Sigmoid colon (tissue), 7 donors: ENCODE data around the gene MYL7. TPM values are rescaled to one million over a fixed set of nuclear protein-coding genes. Genes with fewer than 3 reads are reported as not detected.

Experiments used
- DNase-seq: peaks from one replicate; pipeline ENCODE4 v3.0.0-alpha.2; 2019
- H3K27ac ChIP-seq, 4 donors: fragments of 200-600 bp; sonication (generic); one replicate each; pipeline ENCODE4 v1.5.1; 2016 to 2019; ENCODE audit warnings: mild to moderate bottlenecking in 1 of 4
- H3K27me3 ChIP-seq, 3 donors: fragments of 200-600 bp; sonication (generic); one replicate each; pipeline ENCODE4 v1.5.1; 2019; ENCODE audit warnings: mild to moderate bottlenecking in 1 of 3
- H3K36me3 ChIP-seq, 4 donors: fragments of 200-600 bp; sonication (generic); one replicate each; pipeline ENCODE4 v1.5.1; 2016 to 2019
- H3K4me1 ChIP-seq, 4 donors: fragments of 200-600 bp; sonication (generic); one replicate each; pipeline ENCODE4 v1.5.1; 2017 to 2019
- H3K4me3 ChIP-seq, 4 donors: fragments of 200-600 bp; sonication (generic); one replicate each; pipeline ENCODE4 v1.5.1; 2017 to 2019; ENCODE audit warnings: mild to moderate bottlenecking in 2 of 4, moderate library complexity in 1 of 4
- H3K9me3 ChIP-seq, 4 donors: fragments of 200-600 bp in 3 of 4; sonication (generic) in 3 of 4; one replicate each; pipeline versions ENCODE4 v1.5.1 to v1.6.1; 2013 to 2019
- EP300 ChIP-seq, 4 donors: sonication (generic); formaldehyde crosslinking; IDR thresholded peaks; one replicate each; pipeline ENCODE4 v1.6.1; 2017; ENCODE audit warnings: antibody characterized with exemption in 4 of 4
- POLR2A ChIP-seq, 2 donors: fragments of 450-650 bp; IDR thresholded peaks; one replicate each; pipeline ENCODE4 v1.6.1; 2016; ENCODE audit warnings: antibody characterized with exemption in 2 of 2, mild to moderate bottlenecking in 2 of 2, moderate library complexity in 2 of 2
- POLR2AphosphoS5 ChIP-seq, 4 donors: sonication (generic); formaldehyde crosslinking; IDR thresholded peaks; one replicate each; pipeline ENCODE4 v1.6.1; 2017; ENCODE audit warnings: antibody characterized with exemption in 4 of 4
- WGBS, 2 donors: extraction: QIAGEN DNeasy Blood & Tissue Kit; methylation state at CpG; one replicate each; pipeline ENCODE4 v1.1.7; 2013; 5-methylcytosine and 5-hydroxymethylcytosine counted together
- intact Hi-C: fragments of 100-400 bp; cut with DNase I; formaldehyde crosslinking; loops from one replicate; pipeline ENCODE4 v1.15.1; 2023
- polyA plus RNA-seq, 3 donors: library from polyadenylated mRNA; stranded (reverse); fragments of 200-250 nt; gene quantifications; one replicate each; pipeline ENCODE4 v1.2.3, GENCODE V29; 2013
- total RNA-seq, 4 donors: library from RNA; depleted of rRNA; stranded (reverse); fragments of >200 nt; gene quantifications; one replicate each; pipeline ENCODE4 v1.1.0, GENCODE V29; 2016
- TF ChIP-seq, protein P1 (sequence below), 4 experiments: fragments of 450-650 bp in 3 of 4; fragments of 200-600 bp in 1 of 4; IDR thresholded peaks; one replicate each; pipeline ENCODE4 v1.5.1; 2016 to 2019; ENCODE audit warnings: antibody characterized with exemption in 4 of 4, mild to moderate bottlenecking in 3 of 4, moderate library complexity in 2 of 4
- donor health status: healthy with polysubstance abuse.
- donor health status: Bipolar disorder and iron deficiency.
- donor health status: healthy.

Gene MYL7
- total and polyA plus RNA-seq, 7 donors, result 0.39 to 7.2 TPM; not detected in 5

- no peak for DNase-seq
- 85 to 87% methylated on average over 3 of the region's 3 CpGs for WGBS, 2 donors
- Histone ChIP-seq H3K36me3 (no peaks in the 10 kb centered on the region), H3K9me3 (no peaks in the 10 kb centered on the region), H3K4me1 (no peaks in the 10 kb centered on the region), H3K4me3 (no peak overlapping the region), H3K27ac (no peak overlapping the region), H3K27me3 (no peaks in the 10 kb centered on the region)
- TF ChIP-seq POLR2AphosphoS5 (IDR thresholded peaks at IDR 0.05), result no peak
- TF ChIP-seq, protein P1, sequence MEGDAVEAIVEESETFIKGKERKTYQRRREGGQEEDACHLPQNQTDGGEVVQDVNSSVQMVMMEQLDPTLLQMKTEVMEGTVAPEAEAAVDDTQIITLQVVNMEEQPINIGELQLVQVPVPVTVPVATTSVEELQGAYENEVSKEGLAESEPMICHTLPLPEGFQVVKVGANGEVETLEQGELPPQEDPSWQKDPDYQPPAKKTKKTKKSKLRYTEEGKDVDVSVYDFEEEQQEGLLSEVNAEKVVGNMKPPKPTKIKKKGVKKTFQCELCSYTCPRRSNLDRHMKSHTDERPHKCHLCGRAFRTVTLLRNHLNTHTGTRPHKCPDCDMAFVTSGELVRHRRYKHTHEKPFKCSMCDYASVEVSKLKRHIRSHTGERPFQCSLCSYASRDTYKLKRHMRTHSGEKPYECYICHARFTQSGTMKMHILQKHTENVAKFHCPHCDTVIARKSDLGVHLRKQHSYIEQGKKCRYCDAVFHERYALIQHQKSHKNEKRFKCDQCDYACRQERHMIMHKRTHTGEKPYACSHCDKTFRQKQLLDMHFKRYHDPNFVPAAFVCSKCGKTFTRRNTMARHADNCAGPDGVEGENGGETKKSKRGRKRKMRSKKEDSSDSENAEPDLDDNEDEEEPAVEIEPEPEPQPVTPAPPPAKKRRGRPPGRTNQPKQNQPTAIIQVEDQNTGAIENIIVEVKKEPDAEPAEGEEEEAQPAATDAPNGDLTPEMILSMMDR (IDR thresholded peaks at IDR 0.05), result no peak
- TF ChIP-seq EP300 (IDR thresholded peaks at IDR 0.05), result no peak
- no peak for TF ChIP-seq POLR2A (IDR thresholded peaks at IDR 0.05)
- intact Hi-C loops, result no loop called here
These were observed 7.8 kb downstream of the MYL7 start for GRCh38 chr7:44133295-44133694.

DNA sequence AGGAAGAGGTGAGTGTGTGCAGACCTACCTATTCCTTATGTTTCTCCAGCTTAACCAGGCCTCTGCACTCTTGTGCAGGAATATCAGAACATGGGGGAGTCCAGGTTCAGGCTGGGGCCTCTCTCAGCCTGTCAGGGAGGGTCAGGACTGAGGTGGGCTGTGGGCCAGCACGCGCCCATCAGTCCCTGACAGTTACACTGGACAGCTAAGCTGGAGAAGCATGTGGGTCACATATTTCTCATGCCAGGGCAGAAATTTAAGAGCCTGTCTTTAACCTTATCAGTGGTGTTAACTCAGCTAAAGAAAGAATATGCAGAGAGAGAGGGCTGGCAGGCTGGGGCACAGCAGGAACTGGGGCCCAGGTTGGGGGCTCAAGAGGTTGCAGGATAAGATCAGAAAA lies 9.1 kb downstream of the MYL7 start:
- intact Hi-C loops, result no loop called here
- H3K9me3 ChIP-seq, result no peaks in the 10 kb centered on the region
- 84 to 93% methylated on average over 2 of the region's 2 CpGs for WGBS, 2 donors

DNA sequence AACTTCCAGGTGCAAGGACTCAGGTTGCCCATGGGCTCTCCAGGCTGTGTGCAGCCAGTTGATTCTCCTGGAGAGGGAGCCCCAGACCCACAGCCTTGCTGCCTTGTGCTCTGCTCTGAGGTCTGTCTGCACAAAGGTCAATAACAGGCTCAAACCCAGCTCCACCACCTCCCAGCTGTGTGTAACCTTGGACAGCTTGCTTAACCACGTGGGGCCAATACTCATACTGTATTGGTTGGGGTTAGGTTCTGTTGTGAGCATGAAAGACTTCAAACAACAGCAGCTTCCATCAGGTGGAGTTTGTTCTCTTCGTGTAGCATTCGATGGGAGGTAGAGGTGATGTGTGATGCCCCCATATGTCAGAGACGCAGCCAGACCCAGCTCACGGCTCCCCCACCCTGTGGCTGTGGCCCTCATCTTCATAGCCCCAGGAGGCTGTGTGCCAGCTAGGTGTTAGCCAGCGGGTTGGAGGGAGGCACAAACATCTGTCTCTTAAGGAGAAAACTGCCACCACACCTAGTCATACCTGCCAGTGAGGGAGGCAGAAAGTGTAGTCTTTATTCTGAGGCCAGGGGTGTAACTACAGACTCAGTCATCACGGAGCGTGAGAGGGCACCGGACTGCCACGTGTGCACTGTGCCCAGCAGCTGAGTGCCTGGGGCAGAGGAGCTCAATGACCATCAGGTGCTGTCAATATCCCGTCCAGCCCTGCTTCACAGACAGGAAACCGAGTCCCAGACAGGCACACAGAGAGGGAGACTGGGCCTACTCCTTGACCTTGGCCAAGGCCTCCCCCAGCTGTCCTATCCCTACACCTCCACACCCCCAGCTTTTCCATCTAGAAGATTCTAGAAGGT lies 9.7 kb downstream of the MYL7 start:
- intact Hi-C loops, result no loop called here

More for the DNA sequence above, 9.1 kb downstream of the MYL7 start:
- Histone ChIP-seq H3K4me3 (no peak overlapping the region), H3K36me3 (no peaks in the 10 kb centered on the region), H3K27me3 (no peaks in the 10 kb centered on the region), H3K27ac (no peak overlapping the region), H3K4me1 (no peaks in the 10 kb centered on the region)
- DNase-seq, result no peak
- TF ChIP-seq POLR2AphosphoS5 (IDR thresholded peaks at IDR 0.05) (no peak), EP300 (IDR thresholded peaks at IDR 0.05) (no peak), POLR2A (IDR thresholded peaks at IDR 0.05) (no peak)
- TF ChIP-seq, protein P1 (IDR thresholded peaks at IDR 0.05), result no peak

DNA sequence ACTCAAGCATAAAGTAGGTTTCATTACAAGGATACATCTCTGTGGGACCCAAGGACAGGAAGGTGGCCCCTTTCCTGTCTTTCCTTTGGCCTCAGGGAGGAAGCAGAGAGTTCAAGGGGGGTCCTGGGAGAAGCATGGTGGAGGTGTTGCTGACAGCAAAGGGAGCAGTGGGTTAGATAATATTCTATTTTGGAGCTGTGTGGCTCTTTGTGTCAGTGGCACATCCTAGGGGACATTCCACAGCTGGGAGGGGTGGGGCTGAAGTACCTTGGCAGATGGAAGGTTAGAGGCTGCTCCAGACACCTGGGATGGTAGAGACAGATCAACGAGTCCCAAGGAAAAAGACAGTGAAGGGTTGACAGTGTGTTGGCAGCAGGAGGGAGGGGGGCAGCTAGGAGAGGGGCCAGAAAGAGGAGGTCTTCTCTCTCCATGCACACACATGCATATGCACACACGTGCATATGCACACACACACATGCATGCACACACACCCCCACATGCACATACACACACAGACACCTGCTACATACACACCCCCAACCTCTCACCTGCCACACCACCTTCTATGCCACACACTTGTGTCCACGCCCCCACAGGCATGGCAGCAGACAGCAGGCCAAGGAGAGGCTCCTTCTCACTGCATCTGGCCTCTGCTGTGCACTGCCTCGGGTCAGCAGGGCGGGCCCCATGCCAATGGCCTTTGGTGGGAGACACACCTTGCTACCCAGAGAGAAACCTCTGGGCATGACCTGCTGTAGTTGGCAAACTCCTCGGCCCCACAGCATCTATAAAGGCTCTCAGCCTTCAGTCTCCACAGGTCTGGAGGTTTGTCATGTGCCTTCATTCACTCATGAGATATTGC lies 12.2 kb downstream of the MYL7 start:
- TF ChIP-seq POLR2AphosphoS5 (IDR thresholded peaks at IDR 0.05) (no peak), EP300 (IDR thresholded peaks at IDR 0.05) (no peak), POLR2A (IDR thresholded peaks at IDR 0.05) (no peak)
- TF ChIP-seq, protein P1 (IDR thresholded peaks at IDR 0.05), result no peak
- H3K36me3 ChIP-seq, result no peaks in the 10 kb centered on the region
- H3K9me3 ChIP-seq, result no peaks in the 10 kb centered on the region
- no peaks in the 10 kb centered on the region for H3K4me1 ChIP-seq
- intact Hi-C loops, result no loop called here
- no peak overlapping the region for H3K27ac ChIP-seq
- H3K4me3 ChIP-seq, result no peak overlapping the region
- H3K27me3 ChIP-seq, result no peaks in the 10 kb centered on the region
- WGBS, 2 donors, result 72 to 74% methylated on average over 6 of the region's 6 CpGs
- no peak for DNase-seq

More for the DNA sequence above, 9.7 kb downstream of the MYL7 start:
- no peak for DNase-seq
- Histone ChIP-seq H3K36me3 (no peaks in the 10 kb centered on the region), H3K4me1 (no peaks in the 10 kb centered on the region), H3K9me3 (no peaks in the 10 kb centered on the region), H3K27ac (no peak overlapping the region), H3K27me3 (no peaks in the 10 kb centered on the region), H3K4me3 (no peak overlapping the region)
- 68 to 75% methylated on average over 12 of the region's 12 CpGs for WGBS, 2 donors
- TF ChIP-seq POLR2AphosphoS5 (IDR thresholded peaks at IDR 0.05), result no peak
- TF ChIP-seq EP300 (IDR thresholded peaks at IDR 0.05), result no peak
- TF ChIP-seq, protein P1 (IDR thresholded peaks at IDR 0.05), result no peak
